ENCODE results near the gene SESN1. TPM values are rescaled to one million over a fixed set of nuclear protein-coding genes. Genes with fewer than 3 reads are reported as not detected.

The SESN1 gene
- polyA plus RNA-seq, 2 of the 4 experiments (the other 2 are of a cell fraction): 7.9 to 13.9 TPM

DNA sequence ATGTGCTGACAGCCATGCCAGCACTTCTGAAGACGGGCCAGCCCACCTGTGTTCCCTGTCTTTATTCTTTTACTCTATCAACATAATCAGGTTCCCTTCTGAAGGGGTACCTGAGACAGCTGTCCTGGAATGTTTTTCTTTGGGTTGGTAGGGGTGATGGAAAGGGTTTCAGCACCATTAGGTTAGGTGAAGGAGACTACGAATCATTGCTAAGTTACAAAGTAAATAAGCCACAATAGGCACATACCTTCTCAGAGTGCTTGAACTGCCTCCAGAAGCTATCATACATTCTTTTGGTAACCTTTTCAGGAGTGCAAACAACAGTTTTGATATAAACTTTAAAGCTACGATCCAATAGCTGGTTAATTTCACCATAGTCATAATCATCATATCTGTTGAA, 106.3 kb downstream of the SESN1 start:
- no peak overlapping the region for H3K27ac ChIP-seq
- no peak for DNase-seq (ENCODE audit: low read depth in 1 of 2, low spot score in 1 of 2)

GRCh38 chr6:108987156-108987555, 107.5 kb downstream of the SESN1 start:
- POLR2A ChIA-PET: no interaction called here
- no peak overlapping the region for H3K27ac ChIP-seq
- H3K4me1 ChIP-seq: no peaks in the 10 kb centered on the region
- H3K4me3 ChIP-seq: no peak overlapping the region
- DNase-seq (ENCODE audit: low read depth in 1 of 2, low spot score in 1 of 2): no peak
- H3K4me2 ChIP-seq: no peak overlapping the region
- no peak for ATAC-seq
- no peaks in the 10 kb centered on the region for H3K9me3 ChIP-seq
- FAIRE-seq: no peak
- CTCF ChIA-PET: no interaction called here
- TF ChIP-seq RFX5 (IDR thresholded peaks at IDR 0.05) (no peak), MAZ (IDR thresholded peaks at IDR 0.05; ENCODE audit: borderline replicate concordance, low read depth, low read length) (no peak)

More for the DNA sequence above, 106.3 kb downstream of the SESN1 start:
- no peak overlapping the region for H3K4me2 ChIP-seq
- 91% methylated on average over 3 of the region's 3 CpGs for WGBS (ENCODE audit: missing lambda C conversion rate)
- ChIA-PET POLR2A (no interaction called here), CTCF (interaction anchor here (1.0 to 1.1 kb wide), 2 partner anchors 39 to 116 kb away, joined by 3 read pairs; no protein-coding TSS in a partner anchor)
- H3K4me3 ChIP-seq: no peak overlapping the region
- no peak for ATAC-seq
- no peak for TF ChIP-seq JUNB (IDR thresholded peaks at IDR 0.05)
- no peak for TF ChIP-seq FOSL2 (IDR thresholded peaks at IDR 0.05)
- no peak for TF ChIP-seq FOSL2 (CRISPR knock-in tag; IDR thresholded peaks at IDR 0.05)
- no peak for TF ChIP-seq PHF8 (IDR thresholded peaks at IDR 0.05; ENCODE audit: borderline replicate concordance, low read depth)
- no peak for TF ChIP-seq HDAC2 (IDR thresholded peaks at IDR 0.05)
- TF ChIP-seq RARB (CRISPR knock-in tag; IDR thresholded peaks at IDR 0.05): no peak
- TF ChIP-seq CHD4 (IDR thresholded peaks at IDR 0.05; ENCODE audit: borderline replicate concordance): no peak
- TF ChIP-seq PBX3 (IDR thresholded peaks at IDR 0.05): no peak
- TF ChIP-seq KDM5A (IDR thresholded peaks at IDR 0.05): no peak
- no peak for TF ChIP-seq ATOH8 (CRISPR knock-in tag; IDR thresholded peaks at IDR 0.05; ENCODE audit: low read depth)
- no peak for TF ChIP-seq ZSCAN20 (CRISPR knock-in tag; IDR thresholded peaks at IDR 0.05)
- TF ChIP-seq HOXB5 (CRISPR knock-in tag; IDR thresholded peaks at IDR 0.05): no peak
- no peak for TF ChIP-seq FOSB (CRISPR knock-in tag; IDR thresholded peaks at IDR 0.05)
- TF ChIP-seq RCOR1 (IDR thresholded peaks at IDR 0.05; ENCODE audit: low read depth, low read length): no peak
- no peak for TF ChIP-seq POLR2A (IDR thresholded peaks at IDR 0.05; ENCODE audit: low read length)
- no peak for TF ChIP-seq BCL3 (IDR thresholded peaks at IDR 0.05)
- TF ChIP-seq, protein P1, sequence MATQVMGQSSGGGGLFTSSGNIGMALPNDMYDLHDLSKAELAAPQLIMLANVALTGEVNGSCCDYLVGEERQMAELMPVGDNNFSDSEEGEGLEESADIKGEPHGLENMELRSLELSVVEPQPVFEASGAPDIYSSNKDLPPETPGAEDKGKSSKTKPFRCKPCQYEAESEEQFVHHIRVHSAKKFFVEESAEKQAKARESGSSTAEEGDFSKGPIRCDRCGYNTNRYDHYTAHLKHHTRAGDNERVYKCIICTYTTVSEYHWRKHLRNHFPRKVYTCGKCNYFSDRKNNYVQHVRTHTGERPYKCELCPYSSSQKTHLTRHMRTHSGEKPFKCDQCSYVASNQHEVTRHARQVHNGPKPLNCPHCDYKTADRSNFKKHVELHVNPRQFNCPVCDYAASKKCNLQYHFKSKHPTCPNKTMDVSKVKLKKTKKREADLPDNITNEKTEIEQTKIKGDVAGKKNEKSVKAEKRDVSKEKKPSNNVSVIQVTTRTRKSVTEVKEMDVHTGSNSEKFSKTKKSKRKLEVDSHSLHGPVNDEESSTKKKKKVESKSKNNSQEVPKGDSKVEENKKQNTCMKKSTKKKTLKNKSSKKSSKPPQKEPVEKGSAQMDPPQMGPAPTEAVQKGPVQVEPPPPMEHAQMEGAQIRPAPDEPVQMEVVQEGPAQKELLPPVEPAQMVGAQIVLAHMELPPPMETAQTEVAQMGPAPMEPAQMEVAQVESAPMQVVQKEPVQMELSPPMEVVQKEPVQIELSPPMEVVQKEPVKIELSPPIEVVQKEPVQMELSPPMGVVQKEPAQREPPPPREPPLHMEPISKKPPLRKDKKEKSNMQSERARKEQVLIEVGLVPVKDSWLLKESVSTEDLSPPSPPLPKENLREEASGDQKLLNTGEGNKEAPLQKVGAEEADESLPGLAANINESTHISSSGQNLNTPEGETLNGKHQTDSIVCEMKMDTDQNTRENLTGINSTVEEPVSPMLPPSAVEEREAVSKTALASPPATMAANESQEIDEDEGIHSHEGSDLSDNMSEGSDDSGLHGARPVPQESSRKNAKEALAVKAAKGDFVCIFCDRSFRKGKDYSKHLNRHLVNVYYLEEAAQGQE (IDR thresholded peaks at IDR 0.05): no peak
- no peak for TF ChIP-seq HOXB13 (CRISPR knock-in tag; IDR thresholded peaks at IDR 0.05; ENCODE audit: low read depth)
- no peak for FAIRE-seq
- no peaks in the 10 kb centered on the region for H3K4me1 ChIP-seq
- H3K9me3 ChIP-seq: no peaks in the 10 kb centered on the region
